Measurements from ENCODE around the gene MAG.

DNA sequence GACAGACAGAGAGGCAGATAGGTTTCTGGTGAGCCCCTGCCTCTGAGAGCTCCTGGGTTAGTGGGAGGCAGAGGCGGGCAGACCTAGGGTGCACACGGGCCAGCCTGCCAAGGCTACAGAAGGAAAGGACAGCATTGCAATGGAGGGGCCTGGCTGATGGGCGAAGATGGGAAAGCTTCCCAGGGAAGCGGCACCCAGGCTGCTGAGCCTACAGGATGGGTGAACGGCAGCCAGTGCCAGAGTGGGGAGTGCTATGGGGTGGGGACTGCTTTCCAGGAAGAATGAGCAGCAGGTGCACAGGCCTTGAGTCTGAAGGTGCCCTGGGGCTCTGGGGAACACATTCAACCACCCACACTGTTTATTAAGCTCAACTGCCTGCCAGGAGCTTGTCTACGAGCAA is 702 bp upstream of the MAG start:
- no peak for TF ChIP-seq POLR2A (IDR thresholded peaks at IDR 0.05)
- TF ChIP-seq, protein P1, sequence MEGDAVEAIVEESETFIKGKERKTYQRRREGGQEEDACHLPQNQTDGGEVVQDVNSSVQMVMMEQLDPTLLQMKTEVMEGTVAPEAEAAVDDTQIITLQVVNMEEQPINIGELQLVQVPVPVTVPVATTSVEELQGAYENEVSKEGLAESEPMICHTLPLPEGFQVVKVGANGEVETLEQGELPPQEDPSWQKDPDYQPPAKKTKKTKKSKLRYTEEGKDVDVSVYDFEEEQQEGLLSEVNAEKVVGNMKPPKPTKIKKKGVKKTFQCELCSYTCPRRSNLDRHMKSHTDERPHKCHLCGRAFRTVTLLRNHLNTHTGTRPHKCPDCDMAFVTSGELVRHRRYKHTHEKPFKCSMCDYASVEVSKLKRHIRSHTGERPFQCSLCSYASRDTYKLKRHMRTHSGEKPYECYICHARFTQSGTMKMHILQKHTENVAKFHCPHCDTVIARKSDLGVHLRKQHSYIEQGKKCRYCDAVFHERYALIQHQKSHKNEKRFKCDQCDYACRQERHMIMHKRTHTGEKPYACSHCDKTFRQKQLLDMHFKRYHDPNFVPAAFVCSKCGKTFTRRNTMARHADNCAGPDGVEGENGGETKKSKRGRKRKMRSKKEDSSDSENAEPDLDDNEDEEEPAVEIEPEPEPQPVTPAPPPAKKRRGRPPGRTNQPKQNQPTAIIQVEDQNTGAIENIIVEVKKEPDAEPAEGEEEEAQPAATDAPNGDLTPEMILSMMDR (IDR thresholded peaks at IDR 0.05) = no peak

All from uterus (tissue), 2 donors.